GM21390 (cell line): ENCODE results near the gene MRPL40.
"Not testable (repeated sequence)": the region's sequence is repeated elsewhere in the genome, so short reads cannot be mapped to it uniquely, and the experiment has no call there.

ENCODE experiments used
- ATAC-seq: cut with Tn5 transposase; IDR thresholded peaks from one replicate; pipeline ENCODE4 v1.9.1; 2021; ENCODE audit not compliant: unreplicated experiment

MRPL40 gene

GRCh38 chr22:19406846-19407245 lies 25.5 kb upstream of the MRPL40 start:
- no peak for ATAC-seq

DNA sequence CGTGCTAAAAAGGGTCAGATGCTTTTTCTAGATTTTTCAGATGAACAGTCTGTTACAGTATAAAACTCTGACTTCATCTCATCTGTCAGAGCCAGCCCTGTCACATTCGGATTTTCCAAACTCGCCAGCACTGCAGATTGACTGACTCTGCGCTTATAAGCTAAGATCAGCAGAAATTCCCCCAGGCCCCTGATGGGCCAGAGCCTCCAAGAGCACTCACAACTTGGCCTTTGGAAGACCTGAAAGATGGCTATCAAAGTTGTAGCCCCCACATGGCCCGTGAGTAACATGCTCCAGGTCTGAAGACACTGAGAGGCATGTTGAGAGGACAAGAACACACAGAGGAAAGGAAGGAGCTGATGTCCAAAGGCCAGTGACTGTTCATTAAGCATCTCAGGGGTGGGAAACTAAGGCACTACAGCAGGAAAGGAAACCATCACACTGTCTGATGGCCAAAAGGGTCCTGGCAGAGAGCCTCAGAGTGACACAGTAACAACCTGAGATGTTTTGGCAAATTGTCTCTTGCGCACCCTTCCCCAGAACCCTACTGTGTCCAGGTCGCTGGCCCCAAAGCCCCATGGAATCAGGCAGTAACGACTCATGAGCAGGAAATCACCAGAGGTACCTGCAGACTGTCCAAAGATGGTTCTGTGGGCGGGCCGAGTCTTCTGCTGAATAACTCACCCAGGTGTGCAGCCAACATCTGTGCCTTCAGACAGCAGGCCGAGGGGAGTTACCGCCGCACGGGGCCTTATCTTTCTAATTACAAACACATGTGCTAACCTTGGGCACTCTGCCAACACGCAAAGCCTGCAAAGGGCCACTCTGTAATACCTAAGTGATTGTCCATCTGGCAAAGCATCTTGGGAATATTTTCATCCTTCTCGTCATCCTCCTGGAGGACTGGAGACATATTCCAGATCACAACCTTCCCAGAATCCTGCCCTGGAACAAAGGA lies 24.4 kb upstream of the MRPL40 start:
- no peak for ATAC-seq

- ATAC-seq: no peak
Measured at GRCh38 chr22:19410941-19411689, 21.2 kb upstream of the MRPL40 start.

DNA sequence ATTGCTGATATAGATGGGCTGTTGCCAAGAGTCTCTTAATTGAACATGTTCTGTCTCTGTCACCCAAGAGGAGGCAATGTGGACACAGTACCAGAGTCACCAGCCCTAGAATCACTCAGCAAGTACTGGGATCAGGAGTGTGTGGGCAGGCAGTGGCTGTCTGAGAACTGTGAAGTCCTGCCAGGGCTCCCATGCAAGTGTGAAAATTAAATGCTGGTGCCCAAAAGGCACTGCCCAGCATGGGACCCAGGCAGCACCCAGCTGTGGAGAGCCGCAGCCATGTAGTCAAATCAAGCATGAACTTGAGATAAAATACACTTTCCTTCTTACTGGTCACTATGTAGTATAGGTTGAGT lies 20.7 kb upstream of the MRPL40 start:
- ATAC-seq: no peak

DNA sequence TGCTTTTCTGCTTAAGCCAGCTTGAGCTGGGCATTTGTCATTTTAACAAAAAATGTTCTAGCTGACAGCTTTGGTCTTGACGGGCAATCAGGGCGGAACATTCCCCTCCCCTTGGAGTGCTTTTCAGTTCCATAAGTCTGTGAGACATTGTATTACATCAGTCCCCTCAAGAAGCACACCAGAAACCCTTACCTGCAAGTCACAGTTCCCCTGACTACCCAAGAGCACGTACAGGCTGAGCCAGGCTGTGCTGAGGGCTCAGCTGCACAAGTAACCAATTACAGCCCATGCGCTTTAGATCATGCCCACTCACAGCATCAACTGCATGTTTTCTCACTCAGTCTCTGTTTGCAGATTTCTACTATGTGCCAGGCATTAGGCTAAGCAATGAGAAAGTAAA lies 19.9 kb upstream of the MRPL40 start:
- ATAC-seq: no peak

DNA sequence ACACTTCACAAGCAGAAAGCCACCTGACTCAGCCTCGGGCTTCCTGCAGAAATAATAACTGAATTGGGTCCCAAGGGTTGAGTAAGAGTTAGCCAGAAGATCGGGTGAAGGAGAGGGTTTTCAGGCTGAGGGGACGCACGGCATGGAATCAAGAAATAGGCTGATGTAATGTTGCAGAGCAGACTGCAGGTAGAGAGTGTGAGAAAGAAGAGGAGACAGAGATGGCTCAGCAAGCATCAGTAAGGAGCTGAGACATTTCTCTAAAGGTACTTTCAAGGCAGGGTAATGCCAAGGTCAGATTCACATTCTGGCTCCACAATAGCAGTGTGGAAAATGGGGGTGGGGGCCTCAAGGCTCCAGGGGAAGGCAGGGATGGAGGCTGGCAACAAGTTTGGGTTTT lies 19.4 kb upstream of the MRPL40 start:
- no peak for ATAC-seq

DNA sequence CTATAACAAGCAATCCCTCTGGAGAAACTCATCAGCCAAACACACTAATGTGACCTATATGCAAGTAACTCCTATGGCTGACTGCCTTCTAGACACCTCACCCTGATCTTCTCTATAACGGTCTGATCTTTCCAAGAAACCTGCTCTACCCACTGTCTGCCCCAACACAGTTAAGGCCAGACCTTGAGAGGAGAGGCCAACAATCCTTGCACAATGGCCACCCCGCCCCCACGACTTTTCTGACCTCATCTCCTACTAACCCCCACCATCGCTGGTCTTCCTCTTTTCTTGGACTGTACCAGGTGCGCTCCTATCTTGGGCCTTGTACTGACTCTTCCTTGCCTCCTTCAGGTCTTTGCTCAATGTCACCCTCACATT lies 13.3 kb upstream of the MRPL40 start:
- ATAC-seq: no peak

DNA sequence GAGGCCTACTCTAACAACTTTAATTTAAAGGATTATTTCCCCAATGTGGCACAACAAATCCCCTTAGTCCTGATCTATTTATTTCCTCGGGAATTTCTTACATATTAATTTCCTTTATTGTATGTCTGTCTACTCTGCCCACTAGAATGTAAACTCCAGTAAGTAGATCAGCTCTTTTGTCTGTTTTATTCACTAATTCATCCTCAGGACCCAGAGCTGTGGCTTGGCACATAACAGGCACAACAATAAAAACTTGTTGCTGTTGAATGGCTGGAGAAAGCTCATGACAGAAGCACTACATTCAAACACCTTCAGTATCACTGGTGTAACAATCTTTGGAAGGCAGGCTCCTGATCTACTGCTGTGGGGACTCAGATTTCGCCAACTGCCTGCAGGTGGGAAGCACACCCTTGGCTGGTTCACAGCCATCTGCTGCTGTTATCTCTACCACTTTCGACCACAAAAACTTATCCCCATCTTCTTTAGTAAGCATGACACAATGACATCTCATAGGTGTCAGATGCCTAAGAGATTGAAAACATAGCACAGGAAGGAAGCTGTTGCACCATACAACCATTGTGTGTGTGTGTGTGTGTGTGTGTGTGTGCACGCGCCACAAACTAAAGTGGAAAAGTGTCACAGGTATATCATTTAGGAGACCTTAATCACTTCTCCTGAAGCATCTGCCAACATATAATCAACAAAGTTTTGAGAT lies 12.7 kb upstream of the MRPL40 start:
- ATAC-seq: peak; percentile 61

- ATAC-seq: no peak
Measured at GRCh38 chr22:19420321-19420720, 12.0 kb upstream of the MRPL40 start.

- ATAC-seq: no peak
Measured at GRCh38 chr22:19422440-19423301, 9.7 kb upstream of the MRPL40 start.

DNA sequence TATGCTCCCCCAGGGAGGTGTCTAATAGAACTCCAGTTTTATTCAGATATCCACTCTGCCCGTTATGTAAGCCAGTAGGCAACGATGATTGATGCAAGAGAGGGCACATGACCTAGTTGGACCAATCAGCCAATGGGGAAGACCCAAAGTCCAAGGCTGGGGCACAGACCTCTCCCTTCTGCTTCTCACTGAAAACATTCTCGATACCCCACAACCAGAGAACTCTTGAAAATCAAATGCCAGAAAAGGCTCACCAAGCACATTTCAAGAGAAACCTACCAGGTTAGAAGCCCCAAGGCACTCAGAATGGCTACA lies 8.2 kb upstream of the MRPL40 start:
- no peak for ATAC-seq

DNA sequence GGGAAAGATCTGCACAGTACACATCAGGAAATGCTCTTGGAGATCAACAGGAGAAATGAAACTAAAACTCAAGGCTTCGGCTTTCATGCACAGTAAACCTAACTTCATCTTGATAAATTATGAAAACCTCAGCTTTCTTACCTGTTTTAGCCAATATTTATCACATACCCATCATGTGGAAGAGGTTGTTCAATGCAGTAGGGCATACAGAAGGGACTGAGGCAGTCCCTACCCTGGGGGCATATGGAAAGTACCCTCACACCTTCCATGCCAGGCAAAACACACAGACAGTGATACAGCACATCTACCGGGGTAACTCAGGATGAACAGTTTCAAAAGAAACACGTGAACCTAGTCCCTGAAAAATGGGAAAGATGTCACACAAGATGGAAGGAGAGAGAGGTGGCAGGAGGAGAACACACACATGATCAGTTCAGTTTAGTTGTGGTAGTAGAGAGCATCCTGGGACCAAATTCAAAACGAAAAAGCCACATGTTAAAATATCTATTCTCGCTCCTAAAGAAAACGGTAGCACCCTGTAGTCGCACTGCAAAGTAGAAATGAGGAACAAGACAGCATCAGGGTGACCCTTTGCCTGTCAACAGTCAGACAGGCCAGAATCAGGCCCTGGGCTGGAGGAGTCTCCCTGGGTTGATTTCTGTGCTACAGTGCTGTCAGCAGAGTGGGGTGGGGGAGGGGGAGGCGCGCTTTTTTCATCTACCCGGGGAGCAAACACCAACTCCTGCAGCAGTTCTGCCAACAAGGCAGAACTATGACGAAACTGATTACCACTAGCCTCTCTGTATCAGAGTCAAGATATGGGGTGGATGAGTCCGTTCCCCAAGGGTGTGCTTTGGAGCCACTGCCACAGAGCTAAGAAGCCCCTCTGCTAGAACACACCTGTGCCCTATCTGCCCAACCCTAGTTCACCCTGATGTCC lies 2.1 kb upstream of the MRPL40 start:
- no peak for ATAC-seq

DNA sequence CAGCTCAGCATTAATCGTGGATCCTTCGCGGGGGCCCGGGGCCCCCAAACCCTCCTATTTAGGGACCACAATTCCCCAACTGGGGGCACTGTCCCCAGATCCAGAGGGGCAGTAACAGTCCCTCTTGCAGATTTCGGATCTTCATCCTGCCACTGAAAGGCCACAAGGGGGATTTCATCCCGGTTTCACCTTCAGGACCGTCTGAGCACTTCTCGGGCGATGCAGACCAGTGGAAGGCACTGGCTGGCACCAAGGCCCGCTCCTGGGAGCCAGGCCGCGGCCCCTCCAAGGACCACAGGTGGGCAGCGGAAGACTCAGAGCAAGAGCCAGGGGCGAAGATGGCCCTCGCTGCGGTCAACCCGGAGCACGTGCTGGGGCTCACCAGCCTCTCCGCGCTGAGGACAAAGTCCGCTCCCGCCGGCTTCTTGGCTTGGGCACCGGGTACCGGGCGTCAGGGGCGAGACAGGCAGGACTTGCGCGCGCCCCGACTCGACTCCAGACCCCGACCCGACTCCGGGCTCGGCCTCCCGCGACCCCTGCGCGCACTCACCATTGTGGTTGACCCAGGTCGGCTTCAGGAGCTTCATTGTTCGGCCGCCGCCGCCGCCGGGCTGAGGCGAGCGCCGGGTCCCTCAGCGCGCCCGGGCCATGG lies 1.3 kb upstream of the MRPL40 start:
- ATAC-seq: no peak

DNA sequence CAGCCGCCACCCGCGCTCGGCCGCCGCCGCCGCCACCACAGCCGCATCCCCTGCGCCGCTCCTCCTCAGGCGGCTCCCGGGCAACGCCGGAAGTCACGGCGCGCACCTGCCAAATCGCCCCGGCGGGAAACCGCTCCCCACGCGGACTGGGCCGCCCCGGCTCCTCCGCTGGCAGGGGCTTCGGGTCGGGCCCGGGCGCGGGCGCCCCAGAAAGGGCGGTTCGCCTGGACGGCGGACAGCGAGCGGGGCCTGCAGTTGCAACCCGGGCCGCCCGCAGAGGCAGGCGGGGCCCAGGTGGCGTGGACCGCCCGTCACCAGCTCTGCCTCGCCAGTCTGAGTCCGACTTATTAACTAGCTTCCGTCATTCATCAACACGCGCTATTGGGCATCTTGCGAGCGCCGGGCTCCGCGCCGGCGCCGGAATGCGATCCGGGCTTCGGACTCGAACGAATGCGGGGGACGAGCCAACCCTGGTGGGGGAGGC lies 654 bp upstream of the MRPL40 start, which contains the start of gene HIRA:
TSS of gene HIRA (minus strand) at position 85 of the 484 bp plus-strand sequence. CDS start 257 bp downstream, outside the sequence.
- peak; percentile 32 for ATAC-seq

DNA sequence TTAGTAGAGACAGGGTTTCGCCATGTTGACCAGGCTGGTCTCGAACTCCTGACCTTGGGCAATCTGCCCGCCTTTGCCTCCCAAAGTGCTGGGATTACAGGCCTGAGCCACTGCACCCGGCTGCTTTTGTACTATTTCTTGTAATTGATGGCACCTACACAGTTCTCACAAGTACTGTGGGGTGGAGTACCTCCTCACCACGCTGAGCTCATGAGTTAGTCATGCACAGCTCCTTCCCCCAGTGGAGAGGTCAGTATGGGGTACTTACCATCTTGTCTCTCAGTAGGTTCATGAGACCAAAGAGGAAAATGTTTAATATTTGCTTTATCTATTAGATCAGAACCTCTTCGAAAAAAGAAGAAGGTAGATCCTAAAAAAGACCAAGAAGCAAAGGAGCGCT lies 2.1 kb downstream of the MRPL40 start:
- no peak for ATAC-seq

GRCh38 chr22:19434829-19435580 lies 2.7 kb downstream of the MRPL40 start:
- no peak for ATAC-seq

DNA sequence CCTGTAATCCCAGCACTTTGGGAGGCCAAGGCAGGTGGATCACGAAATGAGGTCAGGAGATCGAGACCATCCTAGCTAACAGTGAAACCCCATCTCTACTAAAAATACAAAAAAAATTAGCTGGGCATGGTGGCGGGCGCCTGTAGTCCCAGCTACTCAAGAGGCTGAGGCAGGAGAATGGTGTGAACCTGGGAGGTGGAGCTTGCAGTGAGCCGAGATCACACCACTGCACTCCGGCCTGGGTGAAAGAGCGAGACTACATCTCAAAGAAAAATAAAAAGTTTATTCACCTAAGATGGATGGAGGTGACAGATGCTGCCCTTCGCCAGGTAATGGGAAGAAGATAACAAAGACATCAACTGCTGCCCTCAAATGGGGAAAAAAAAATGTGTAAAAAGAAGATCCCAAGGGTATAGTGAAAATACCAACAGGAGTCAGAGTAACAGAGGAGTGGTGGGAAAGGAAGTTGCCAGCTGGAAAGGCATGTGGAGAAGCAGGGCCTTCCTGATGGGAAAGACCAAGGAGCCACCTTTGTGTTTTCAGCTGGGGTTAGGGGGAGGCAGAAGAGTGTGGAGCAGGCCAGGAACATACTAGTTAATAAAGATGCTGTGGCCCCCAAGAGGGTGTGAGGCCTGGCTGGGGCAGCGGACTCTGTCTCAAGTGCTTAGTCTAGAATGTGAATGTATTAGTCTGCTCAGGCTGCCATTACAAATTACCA lies 4.3 kb downstream of the MRPL40 start:
- not testable (repeated sequence) for ATAC-seq

- no peak for ATAC-seq
Measured at GRCh38 chr22:19438298-19438697, 6.0 kb downstream of the MRPL40 start.
